GM10266 (cell line): ENCODE data around the gene GARRE1.

ENCODE experiments used
- DNase-seq: peaks from one replicate; pipeline ENCODE4 v3.0.0; 2012; ENCODE audit errors: extremely low spot score
- CTCF ChIP-seq: IDR thresholded peaks from 2 replicates; pipeline ENCODE4 v1.5.1; 2012; ENCODE audit warnings: mild to moderate bottlenecking, low read depth; ENCODE audit not compliant: control insufficient read depth, insufficient read depth; ENCODE audit errors: missing control alignments

Gene GARRE1

GRCh38 chr19:34300962-34301361, 46.6 kb downstream of the GARRE1 start:
- TF ChIP-seq CTCF: no peak
- no peak for DNase-seq
